Breast epithelium (tissue), 4 donors: ENCODE measurements around the gene ZBTB45. TPM values are rescaled to one million over a fixed set of nuclear protein-coding genes. Genes with fewer than 3 reads are reported as not detected.

Experiments used
- DNase-seq, 2 donors: peaks; one replicate each; pipeline ENCODE4 v3.0.0-alpha.2; 2019; ENCODE audit warnings: low spot score in 2 of 2
- H3K27ac ChIP-seq, 2 donors: fragments of 200-600 bp; sonication (generic) in 1 of 2; one replicate each; pipeline ENCODE4 v1.5.1; 2016 to 2019; ENCODE audit warnings: mild to moderate bottlenecking in 1 of 2
- H3K27me3 ChIP-seq, 2 donors: fragments of 200-600 bp; sonication (generic) in 1 of 2; one replicate each; pipeline versions ENCODE4 v1.5.1 to v1.6.0; 2017 to 2019; ENCODE audit warnings: control low read depth in 1 of 2, mild to moderate bottlenecking in 1 of 2
- H3K36me3 ChIP-seq: fragments of 200-600 bp; one replicate; pipeline ENCODE4 v1.5.1; 2019
- H3K4me1 ChIP-seq, 2 donors: fragments of 200-600 bp; sonication (generic); one replicate each; pipeline ENCODE4 v1.5.1; 2016 to 2019; ENCODE audit warnings: control low read depth in 1 of 2
- H3K4me3 ChIP-seq, 3 donors: fragments of 200-600 bp; sonication (generic); 1 replicate in 2 of 3; 2 replicates in 1 of 3; pipeline ENCODE4 v1.5.1; 2016 to 2019; ENCODE audit warnings: mild to moderate bottlenecking in 3 of 3, moderate library complexity in 2 of 3
- H3K9me3 ChIP-seq, 2 donors: fragments of 200-600 bp; sonication (generic) in 1 of 2; one replicate each; pipeline ENCODE4 v1.5.1; 2016 to 2019; ENCODE audit warnings: control low read depth in 1 of 2
- POLR2A ChIP-seq: fragments of 450-650 bp; IDR thresholded peaks from one replicate; pipeline ENCODE4 v1.6.1; 2016; ENCODE audit warnings: antibody characterized with exemption, mild to moderate bottlenecking, moderate library complexity
- POLR2AphosphoS5 ChIP-seq, 3 donors: sonication (generic); formaldehyde crosslinking; IDR thresholded peaks; one replicate each; pipeline ENCODE4 v1.6.1; 2017; ENCODE audit warnings: antibody characterized with exemption in 3 of 3
- intact Hi-C: fragments of 100-400 bp; cut with DNase I; formaldehyde crosslinking; loops from one replicate; pipeline ENCODE4 v1.15.1; 2023; ENCODE audit warnings: low total_unique reads
- total RNA-seq, 3 donors: library from RNA; depleted of rRNA; stranded (reverse); fragments of >200 nt; gene quantifications; one replicate each; pipeline ENCODE4 v1.1.0, GENCODE V29; 2016
- TF ChIP-seq, protein P1 (sequence below), 3 donors: fragments of 450-650 bp; IDR thresholded peaks; one replicate each; pipeline ENCODE4 v1.5.1; 2016 to 2017; ENCODE audit warnings: antibody characterized with exemption in 3 of 3, mild to moderate bottlenecking in 3 of 3, moderate library complexity in 3 of 3

The ZBTB45 gene
- total RNA-seq, 3 donors from 2014 or later: 8.2 to 9.2 (median 8.6) TPM

DNA sequence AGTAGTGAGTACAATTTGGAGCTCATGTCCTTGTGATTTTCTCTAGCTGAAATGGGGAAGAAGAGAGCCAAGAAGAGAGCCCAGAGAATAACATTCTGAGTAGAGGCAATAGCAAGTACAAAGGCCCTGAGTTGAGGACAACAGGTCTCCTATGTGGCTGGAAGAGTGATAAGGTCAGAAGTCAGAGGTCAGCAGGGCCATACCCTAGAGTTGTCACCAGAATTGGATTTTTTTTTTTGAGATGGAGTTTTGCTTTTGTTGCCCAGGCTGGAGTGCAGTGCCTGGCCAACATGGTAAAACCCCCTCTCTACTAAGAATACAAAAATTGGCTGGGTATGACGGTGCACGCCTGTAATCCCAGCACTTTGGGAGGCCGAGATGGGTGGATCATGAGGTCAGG is 16.2 kb upstream of the ZBTB45 start:
- Histone ChIP-seq H3K4me1 (peaks cover 0 to 6% of the 10 kb centered on the region in 2 donors), H3K27me3 (peaks cover 0 to 4% of the 10 kb centered on the region in 2 donors), H3K27ac (no peak overlapping the region), H3K9me3 (no peaks in the 10 kb centered on the region), H3K4me3 (no peak overlapping the region), H3K36me3 (no peaks in the 10 kb centered on the region)
- no peak for DNase-seq
- TF ChIP-seq, protein P1, sequence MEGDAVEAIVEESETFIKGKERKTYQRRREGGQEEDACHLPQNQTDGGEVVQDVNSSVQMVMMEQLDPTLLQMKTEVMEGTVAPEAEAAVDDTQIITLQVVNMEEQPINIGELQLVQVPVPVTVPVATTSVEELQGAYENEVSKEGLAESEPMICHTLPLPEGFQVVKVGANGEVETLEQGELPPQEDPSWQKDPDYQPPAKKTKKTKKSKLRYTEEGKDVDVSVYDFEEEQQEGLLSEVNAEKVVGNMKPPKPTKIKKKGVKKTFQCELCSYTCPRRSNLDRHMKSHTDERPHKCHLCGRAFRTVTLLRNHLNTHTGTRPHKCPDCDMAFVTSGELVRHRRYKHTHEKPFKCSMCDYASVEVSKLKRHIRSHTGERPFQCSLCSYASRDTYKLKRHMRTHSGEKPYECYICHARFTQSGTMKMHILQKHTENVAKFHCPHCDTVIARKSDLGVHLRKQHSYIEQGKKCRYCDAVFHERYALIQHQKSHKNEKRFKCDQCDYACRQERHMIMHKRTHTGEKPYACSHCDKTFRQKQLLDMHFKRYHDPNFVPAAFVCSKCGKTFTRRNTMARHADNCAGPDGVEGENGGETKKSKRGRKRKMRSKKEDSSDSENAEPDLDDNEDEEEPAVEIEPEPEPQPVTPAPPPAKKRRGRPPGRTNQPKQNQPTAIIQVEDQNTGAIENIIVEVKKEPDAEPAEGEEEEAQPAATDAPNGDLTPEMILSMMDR (IDR thresholded peaks at IDR 0.05): no peak
- TF ChIP-seq POLR2AphosphoS5 (IDR thresholded peaks at IDR 0.05) (no peak), POLR2A (no peak)
- intact Hi-C loops: no loop called here

DNA sequence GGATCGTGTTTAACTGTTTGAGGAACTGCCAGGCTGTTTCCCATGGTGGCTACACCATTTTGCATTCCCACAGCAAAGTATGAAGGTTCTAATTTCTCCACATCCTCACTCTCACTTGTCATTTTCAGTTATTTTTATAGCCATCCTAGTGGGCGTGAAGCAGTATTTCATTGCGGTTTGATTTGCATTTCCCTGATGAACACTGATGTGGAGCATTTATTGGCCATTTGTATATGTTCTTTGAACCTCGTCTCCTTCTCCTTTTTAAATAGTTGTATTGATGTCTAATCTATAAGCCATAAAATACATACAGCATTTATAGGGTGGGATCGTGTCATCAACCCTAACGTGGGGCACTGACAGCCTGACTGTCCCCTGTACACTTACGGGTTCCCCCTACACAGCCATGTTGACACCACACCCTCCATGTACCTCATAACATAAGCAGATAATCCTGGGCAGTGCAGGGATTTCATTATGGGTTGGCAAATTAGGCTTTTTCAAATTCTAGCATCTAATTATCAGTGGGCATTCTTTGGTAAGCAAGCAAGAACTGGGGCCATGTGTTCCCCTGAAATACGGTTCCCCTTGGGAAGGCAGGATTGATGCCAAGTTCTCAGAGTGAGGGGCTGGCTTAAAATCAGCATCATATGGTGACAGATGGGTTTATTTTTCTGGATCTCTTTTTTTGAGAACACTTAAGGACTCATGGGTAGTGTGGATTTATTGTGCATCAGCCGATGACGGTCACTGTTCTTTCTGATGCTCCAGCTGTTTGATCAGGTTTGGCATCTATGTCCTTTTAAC is 11.6 kb upstream of the ZBTB45 start:
- no peaks in the 10 kb centered on the region for H3K4me1 ChIP-seq
- intact Hi-C loops: no loop called here
- DNase-seq: no peak
- no peak overlapping the region for H3K27ac ChIP-seq
- peaks cover 0 to 5% of the 10 kb centered on the region in 2 donors for H3K27me3 ChIP-seq
- TF ChIP-seq, protein P1 (IDR thresholded peaks at IDR 0.05): no peak
- TF ChIP-seq POLR2AphosphoS5 (IDR thresholded peaks at IDR 0.05) (no peak), POLR2A (no peak)
- no peak overlapping the region for H3K4me3 ChIP-seq
- H3K36me3 ChIP-seq: no peaks in the 10 kb centered on the region
- no peaks in the 10 kb centered on the region for H3K9me3 ChIP-seq

DNA sequence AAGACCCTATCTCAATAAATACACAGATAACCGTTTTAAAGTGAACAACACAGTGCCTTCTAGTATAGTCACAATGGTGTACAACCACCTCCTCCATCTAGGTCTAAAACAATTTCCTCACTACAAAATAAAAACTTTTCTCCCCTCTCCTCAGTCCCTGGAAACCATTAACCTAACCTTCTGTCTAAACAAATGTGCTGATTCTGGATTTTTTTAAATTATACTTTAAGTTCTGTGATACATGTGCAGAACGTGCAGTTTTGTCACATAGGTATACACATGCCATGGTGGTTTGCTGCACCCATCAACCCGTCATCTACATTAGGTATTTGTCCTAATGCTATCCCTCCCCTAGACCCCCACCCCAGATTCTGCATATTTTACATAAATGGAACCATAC is 9.8 kb upstream of the ZBTB45 start:
- intact Hi-C loops: no loop called here

DNA sequence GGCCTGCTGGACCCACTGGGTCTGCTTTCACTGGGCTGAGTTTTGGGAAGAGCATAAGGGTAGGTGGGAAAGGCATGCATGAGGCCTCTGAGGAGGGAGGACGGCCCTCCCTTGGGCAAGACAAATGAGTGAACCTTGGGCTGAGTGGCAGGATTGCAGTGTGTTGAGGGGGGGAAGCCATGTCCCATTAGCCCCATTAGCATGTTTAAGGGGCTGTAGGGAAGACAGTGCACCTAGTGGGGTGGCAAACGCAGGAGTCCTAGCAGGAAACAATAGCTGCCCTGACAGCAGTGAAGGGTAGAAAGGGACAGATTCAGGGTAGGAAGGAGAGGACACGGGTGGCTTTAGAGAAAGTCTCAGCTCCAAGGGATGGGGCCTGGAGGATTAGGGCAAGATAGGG is 3.1 kb upstream of the ZBTB45 start:
- H3K9me3 ChIP-seq: no peaks in the 10 kb centered on the region
- no peak overlapping the region for H3K27ac ChIP-seq
- H3K27me3 ChIP-seq: no peaks in the 10 kb centered on the region
- no peak overlapping the region for H3K4me3 ChIP-seq
- no peak for DNase-seq
- H3K36me3 ChIP-seq: no peaks in the 10 kb centered on the region
- H3K4me1 ChIP-seq: peaks cover 7 to 13% of the 10 kb centered on the region in 2 donors
- TF ChIP-seq POLR2AphosphoS5 (IDR thresholded peaks at IDR 0.05) (no peak), POLR2A (no peak)
- TF ChIP-seq, protein P1 (IDR thresholded peaks at IDR 0.05): no peak
- intact Hi-C loops: no loop called here

More for the DNA sequence above, 9.8 kb upstream of the ZBTB45 start:
- TF ChIP-seq, protein P1 (IDR thresholded peaks at IDR 0.05): no peak
- no peak for TF ChIP-seq POLR2AphosphoS5 (IDR thresholded peaks at IDR 0.05)
- Histone ChIP-seq H3K9me3 (no peaks in the 10 kb centered on the region), H3K27me3 (peaks cover 0 to 5% of the 10 kb centered on the region in 2 donors), H3K27ac (no peak overlapping the region), H3K36me3 (no peaks in the 10 kb centered on the region), H3K4me3 (no peak overlapping the region), H3K4me1 (no peaks in the 10 kb centered on the region)
- DNase-seq: no peak

DNA sequence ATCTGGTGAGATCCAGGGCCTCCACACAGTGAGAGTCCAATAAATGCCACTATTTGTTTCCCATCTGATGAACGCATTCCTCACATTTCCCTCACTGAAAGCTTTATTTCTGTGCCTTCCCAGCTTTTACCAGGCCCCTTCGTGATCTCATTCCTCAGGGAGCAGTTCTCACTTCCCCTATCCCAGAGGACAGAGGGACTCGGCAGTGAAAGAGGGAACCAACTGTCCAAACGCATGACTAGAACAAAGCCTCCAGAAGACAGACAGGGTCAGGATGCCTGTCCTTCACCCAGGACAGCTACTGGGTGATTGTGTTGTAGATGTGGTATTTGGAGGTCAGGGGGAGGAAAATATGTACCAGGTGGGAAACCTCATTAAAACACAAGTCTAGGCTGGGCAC is 2.0 kb upstream of the ZBTB45 start:
- H3K27ac ChIP-seq: no peak overlapping the region
- no peaks in the 10 kb centered on the region for H3K9me3 ChIP-seq
- no peaks in the 10 kb centered on the region for H3K27me3 ChIP-seq
- peaks cover 9 to 16% of the 10 kb centered on the region in 2 donors for H3K4me1 ChIP-seq
- H3K4me3 ChIP-seq: no peak overlapping the region
- no peaks in the 10 kb centered on the region for H3K36me3 ChIP-seq
- TF ChIP-seq POLR2AphosphoS5 (IDR thresholded peaks at IDR 0.05): no peak
- TF ChIP-seq, protein P1 (IDR thresholded peaks at IDR 0.05): no peak
- no peak for TF ChIP-seq POLR2A
- DNase-seq: no peak
- intact Hi-C loops: no loop called here
